ENCODE measurements around the gene PTGES2. TPM values are rescaled to one million over a fixed set of nuclear protein-coding genes. Genes with fewer than 3 reads are reported as not detected.

The PTGES2 gene
- total and polyA plus RNA-seq, 9 of the 15 experiments (the other 6 are each of a cell fraction or from before 2014, with no cell fraction given) = 2.4 to 196 (median 90.1) TPM

DNA sequence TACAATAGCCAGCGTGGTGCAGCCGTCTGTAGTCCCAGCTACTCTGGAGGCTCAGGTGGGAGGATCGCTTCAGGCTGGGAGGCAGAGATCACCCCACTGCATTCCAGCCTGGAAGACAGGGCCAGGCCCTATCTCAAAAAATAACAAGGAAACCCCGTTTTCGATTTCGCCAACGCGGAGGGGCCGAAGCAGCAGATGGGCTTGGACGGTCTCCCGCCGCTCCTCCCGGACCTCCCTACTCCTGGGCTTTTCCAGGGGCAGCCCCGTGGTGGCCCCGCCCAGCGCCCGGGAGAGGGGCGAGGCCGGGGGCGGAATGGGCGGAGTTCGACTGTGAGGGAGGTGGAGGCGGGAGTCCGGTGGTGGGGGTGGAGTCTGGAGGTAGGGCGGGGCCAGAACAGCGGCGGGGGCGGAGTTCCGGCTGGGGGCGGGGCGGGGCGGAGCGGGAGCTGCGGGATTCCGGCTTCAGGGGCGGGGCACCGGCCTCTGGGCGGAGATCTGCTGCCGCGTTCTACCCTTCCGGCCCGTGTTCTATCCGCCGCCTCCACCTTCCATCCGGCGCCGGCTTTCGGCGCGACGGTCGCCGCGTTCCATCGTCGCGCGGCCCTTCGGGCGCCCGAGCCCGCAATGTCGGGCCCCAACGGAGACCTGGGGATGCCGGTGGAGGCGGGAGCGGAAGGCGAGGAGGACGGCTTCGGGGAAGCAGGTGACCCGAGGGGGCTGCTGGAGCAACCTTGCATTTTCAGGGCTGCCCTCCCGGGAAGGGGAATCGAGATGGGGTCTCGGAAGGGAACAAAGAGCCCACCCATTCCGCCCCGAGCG is 32.5 kb upstream of the PTGES2 start, which contains the start of gene BBLN (continued):
- TF ChIP-seq, protein P1, sequence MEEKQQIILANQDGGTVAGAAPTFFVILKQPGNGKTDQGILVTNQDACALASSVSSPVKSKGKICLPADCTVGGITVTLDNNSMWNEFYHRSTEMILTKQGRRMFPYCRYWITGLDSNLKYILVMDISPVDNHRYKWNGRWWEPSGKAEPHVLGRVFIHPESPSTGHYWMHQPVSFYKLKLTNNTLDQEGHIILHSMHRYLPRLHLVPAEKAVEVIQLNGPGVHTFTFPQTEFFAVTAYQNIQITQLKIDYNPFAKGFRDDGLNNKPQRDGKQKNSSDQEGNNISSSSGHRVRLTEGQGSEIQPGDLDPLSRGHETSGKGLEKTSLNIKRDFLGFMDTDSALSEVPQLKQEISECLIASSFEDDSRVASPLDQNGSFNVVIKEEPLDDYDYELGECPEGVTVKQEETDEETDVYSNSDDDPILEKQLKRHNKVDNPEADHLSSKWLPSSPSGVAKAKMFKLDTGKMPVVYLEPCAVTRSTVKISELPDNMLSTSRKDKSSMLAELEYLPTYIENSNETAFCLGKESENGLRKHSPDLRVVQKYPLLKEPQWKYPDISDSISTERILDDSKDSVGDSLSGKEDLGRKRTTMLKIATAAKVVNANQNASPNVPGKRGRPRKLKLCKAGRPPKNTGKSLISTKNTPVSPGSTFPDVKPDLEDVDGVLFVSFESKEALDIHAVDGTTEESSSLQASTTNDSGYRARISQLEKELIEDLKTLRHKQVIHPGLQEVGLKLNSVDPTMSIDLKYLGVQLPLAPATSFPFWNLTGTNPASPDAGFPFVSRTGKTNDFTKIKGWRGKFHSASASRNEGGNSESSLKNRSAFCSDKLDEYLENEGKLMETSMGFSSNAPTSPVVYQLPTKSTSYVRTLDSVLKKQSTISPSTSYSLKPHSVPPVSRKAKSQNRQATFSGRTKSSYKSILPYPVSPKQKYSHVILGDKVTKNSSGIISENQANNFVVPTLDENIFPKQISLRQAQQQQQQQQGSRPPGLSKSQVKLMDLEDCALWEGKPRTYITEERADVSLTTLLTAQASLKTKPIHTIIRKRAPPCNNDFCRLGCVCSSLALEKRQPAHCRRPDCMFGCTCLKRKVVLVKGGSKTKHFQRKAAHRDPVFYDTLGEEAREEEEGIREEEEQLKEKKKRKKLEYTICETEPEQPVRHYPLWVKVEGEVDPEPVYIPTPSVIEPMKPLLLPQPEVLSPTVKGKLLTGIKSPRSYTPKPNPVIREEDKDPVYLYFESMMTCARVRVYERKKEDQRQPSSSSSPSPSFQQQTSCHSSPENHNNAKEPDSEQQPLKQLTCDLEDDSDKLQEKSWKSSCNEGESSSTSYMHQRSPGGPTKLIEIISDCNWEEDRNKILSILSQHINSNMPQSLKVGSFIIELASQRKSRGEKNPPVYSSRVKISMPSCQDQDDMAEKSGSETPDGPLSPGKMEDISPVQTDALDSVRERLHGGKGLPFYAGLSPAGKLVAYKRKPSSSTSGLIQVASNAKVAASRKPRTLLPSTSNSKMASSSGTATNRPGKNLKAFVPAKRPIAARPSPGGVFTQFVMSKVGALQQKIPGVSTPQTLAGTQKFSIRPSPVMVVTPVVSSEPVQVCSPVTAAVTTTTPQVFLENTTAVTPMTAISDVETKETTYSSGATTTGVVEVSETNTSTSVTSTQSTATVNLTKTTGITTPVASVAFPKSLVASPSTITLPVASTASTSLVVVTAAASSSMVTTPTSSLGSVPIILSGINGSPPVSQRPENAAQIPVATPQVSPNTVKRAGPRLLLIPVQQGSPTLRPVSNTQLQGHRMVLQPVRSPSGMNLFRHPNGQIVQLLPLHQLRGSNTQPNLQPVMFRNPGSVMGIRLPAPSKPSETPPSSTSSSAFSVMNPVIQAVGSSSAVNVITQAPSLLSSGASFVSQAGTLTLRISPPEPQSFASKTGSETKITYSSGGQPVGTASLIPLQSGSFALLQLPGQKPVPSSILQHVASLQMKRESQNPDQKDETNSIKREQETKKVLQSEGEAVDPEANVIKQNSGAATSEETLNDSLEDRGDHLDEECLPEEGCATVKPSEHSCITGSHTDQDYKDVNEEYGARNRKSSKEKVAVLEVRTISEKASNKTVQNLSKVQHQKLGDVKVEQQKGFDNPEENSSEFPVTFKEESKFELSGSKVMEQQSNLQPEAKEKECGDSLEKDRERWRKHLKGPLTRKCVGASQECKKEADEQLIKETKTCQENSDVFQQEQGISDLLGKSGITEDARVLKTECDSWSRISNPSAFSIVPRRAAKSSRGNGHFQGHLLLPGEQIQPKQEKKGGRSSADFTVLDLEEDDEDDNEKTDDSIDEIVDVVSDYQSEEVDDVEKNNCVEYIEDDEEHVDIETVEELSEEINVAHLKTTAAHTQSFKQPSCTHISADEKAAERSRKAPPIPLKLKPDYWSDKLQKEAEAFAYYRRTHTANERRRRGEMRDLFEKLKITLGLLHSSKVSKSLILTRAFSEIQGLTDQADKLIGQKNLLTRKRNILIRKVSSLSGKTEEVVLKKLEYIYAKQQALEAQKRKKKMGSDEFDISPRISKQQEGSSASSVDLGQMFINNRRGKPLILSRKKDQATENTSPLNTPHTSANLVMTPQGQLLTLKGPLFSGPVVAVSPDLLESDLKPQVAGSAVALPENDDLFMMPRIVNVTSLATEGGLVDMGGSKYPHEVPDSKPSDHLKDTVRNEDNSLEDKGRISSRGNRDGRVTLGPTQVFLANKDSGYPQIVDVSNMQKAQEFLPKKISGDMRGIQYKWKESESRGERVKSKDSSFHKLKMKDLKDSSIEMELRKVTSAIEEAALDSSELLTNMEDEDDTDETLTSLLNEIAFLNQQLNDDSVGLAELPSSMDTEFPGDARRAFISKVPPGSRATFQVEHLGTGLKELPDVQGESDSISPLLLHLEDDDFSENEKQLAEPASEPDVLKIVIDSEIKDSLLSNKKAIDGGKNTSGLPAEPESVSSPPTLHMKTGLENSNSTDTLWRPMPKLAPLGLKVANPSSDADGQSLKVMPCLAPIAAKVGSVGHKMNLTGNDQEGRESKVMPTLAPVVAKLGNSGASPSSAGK (IDR thresholded peaks at IDR 0.05) = no peak
- TF ChIP-seq ZNF23 (CRISPR knock-in tag; IDR thresholded peaks at IDR 0.05) = 0 out of 2 replicates have a peak, but pooled peaks have one; percentile 55
- TF ChIP-seq ZNF280B (CRISPR knock-in tag; IDR thresholded peaks at IDR 0.05) = no peak
- TF ChIP-seq NCOR1 (IDR thresholded peaks at IDR 0.05) = no peak
- TF ChIP-seq HLTF (IDR thresholded peaks at IDR 0.05) = peak; percentile 84; the same call in 1 of the 2 replicates
- TF ChIP-seq ZSCAN29 (IDR thresholded peaks at IDR 0.05) = peak; percentile 62; the same call in 1 of the 2 replicates
- TF ChIP-seq, protein P2, sequence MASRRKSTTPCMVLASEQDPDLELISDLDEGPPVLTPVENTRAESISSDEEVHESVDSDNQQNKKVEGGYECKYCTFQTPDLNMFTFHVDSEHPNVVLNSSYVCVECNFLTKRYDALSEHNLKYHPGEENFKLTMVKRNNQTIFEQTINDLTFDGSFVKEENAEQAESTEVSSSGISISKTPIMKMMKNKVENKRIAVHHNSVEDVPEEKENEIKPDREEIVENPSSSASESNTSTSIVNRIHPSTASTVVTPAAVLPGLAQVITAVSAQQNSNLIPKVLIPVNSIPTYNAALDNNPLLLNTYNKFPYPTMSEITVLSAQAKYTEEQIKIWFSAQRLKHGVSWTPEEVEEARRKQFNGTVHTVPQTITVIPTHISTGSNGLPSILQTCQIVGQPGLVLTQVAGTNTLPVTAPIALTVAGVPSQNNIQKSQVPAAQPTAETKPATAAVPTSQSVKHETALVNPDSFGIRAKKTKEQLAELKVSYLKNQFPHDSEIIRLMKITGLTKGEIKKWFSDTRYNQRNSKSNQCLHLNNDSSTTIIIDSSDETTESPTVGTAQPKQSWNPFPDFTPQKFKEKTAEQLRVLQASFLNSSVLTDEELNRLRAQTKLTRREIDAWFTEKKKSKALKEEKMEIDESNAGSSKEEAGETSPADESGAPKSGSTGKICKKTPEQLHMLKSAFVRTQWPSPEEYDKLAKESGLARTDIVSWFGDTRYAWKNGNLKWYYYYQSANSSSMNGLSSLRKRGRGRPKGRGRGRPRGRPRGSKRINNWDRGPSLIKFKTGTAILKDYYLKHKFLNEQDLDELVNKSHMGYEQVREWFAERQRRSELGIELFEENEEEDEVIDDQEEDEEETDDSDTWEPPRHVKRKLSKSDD (conservative IDR thresholded peaks at IDR 0.05; ENCODE audit: low read length) = peak; percentile 14; the same call in 1 of the 2 replicates
- no peak for TF ChIP-seq THRAP3 (IDR thresholded peaks at IDR 0.05; ENCODE audit: borderline replicate concordance)
- 0 out of 2 replicates have a peak, but pooled peaks have one; percentile 57 for TF ChIP-seq HOXB6 (CRISPR knock-in tag; IDR thresholded peaks at IDR 0.05; ENCODE audit: borderline replicate concordance)
- TF ChIP-seq BMI1 (IDR thresholded peaks at IDR 0.05; ENCODE audit: low read length) = peak; percentile 57; the same call in 1 of the 2 replicates
- peak; percentile 42; the same call in 1 of the 2 replicates for TF ChIP-seq DIDO1 (tag; IDR thresholded peaks at IDR 0.05; ENCODE audit: low read depth)
- peak; percentile 85 for TF ChIP-seq HDAC2 (IDR thresholded peaks at IDR 0.05)
